ENCODE results near the gene SDK1.

GRCh38 chr7:3969286-3969685 lies 668.2 kb downstream of the SDK1 start:
- TF ChIP-seq EP300 (IDR thresholded peaks at IDR 0.05) (no peak), CTCF (IDR thresholded peaks at IDR 0.05) (no peak), POLR2A (IDR thresholded peaks at IDR 0.05) (no peak)
